ENCODE data around the gene ITGAX.

DNA sequence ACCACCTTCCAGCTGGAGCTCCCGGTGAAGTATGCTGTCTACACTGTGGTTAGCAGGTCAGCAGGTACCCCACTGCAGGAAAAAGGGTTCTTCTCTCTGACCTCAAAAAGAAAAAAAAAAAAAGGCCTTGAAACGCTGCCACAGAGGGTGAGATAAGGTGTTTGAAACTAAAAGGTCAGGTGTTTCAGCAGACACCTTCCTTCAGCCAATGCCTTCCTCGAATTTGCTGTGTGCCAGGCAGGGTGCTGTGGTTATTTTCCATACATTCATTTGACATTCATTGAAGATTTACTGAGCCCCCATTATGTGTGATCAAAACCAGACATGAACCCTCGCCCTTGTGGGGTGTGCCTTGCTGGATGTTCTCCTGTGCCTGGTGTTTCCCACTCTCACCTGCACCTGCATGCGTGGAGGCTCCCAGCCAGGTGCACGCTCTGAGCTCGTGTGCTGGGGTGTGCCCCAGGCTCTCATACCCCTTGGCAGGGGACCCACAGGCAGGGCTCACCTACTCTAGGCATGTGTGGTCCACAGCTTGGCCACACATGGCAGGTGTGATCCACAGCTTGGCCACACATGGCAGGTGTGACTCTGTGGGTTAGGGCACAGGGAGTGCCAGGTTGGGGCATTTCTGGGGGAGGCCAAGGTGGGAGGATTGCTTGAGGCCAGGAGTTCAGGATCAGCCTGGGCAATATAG lies 22.4 kb downstream of the ITGAX start:
- no peak for TF ChIP-seq POLR2AphosphoS5 (IDR thresholded peaks at IDR 0.05; ENCODE audit: low read depth, low read length)
- TF ChIP-seq POLR2A (IDR thresholded peaks at IDR 0.05; ENCODE audit: low read depth, low read length): no peak

All from GM12892 (cell line).